ENCODE data around the gene XDH. TPM values are rescaled to one million over a fixed set of nuclear protein-coding genes. Genes with fewer than 3 reads are reported as not detected.

The XDH gene
- total and polyA plus RNA-seq, 8 donors, result 0.14 to 1.3 (median 0.51) TPM

DNA sequence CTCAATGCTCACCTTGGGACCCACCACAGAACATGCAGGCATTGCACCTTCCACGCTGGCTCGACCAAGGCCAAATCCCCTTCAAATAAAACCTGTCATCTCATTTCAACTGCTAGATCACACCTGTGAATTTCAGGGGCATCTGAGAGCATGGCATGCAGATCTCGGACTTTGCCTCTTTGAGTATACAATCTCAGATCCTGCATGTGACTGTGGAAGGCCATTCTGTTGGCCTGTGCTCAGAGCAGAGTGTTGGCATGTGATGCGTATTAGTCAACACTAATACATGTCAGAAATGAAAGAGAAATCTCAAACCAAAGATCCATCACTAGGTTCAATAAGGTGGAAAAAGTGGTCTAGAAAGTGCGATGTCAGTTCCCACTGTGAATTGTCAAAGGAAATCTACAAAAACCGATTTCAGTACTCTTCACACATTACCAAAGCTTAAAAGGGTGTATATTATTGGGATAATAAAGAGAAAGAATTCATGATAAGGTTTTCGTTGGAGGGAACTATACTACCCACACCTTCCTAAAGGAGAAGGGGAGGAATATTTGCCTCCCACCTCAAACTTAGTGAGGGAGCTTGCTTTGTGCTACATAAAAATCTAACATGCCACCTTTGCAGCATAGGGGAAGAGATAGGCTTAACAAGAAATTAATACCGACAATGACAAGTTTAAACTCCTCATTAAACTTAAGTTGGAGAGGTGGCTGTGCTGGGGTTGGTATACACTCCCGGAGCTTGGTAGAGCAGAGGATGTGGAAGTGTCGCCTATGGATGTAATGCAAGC lies 7.8 kb downstream of the XDH start:
- 83 to 86% methylated on average over 10 of the region's 10 CpGs for WGBS, 2 donors
- intact Hi-C loops (cut with DNase I), result no loop called here

DNA sequence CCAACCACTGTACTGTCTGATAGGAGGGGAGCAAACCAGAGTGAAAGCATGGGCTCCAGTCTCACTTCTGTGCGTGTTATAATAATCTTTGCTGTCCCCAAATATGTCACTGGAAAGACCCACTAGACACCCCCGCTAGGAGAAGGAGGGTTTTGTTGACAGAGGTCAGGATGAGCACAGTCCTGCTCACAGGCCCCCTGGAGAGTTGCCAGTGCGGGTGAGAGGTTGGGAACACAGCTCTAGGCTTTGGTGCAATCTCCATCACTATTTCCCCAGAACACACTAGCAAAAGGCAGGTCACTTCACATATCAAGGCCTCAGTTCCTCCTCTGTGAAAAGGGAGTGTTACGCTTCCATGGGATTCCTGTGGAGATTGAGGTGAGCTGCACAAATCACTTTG lies 9.7 kb downstream of the XDH start:
- Histone ChIP-seq H3K9me3 (no peaks in the 10 kb centered on the region), H3K4me3 (no peak overlapping the region), H3K4me1 (no peaks in the 10 kb centered on the region), H3K27me3 (no peaks in the 10 kb centered on the region), H3K36me3 (no peaks in the 10 kb centered on the region), H3K27ac (no peak overlapping the region)
- DNase-seq (no peak), FAIRE-seq (no peak), ATAC-seq (no peak)
- intact Hi-C loops (cut with DNase I), result no loop called here
- 86 to 92% methylated on average over 4 of the region's 4 CpGs for WGBS, 2 donors
- TF ChIP-seq, protein P1, sequence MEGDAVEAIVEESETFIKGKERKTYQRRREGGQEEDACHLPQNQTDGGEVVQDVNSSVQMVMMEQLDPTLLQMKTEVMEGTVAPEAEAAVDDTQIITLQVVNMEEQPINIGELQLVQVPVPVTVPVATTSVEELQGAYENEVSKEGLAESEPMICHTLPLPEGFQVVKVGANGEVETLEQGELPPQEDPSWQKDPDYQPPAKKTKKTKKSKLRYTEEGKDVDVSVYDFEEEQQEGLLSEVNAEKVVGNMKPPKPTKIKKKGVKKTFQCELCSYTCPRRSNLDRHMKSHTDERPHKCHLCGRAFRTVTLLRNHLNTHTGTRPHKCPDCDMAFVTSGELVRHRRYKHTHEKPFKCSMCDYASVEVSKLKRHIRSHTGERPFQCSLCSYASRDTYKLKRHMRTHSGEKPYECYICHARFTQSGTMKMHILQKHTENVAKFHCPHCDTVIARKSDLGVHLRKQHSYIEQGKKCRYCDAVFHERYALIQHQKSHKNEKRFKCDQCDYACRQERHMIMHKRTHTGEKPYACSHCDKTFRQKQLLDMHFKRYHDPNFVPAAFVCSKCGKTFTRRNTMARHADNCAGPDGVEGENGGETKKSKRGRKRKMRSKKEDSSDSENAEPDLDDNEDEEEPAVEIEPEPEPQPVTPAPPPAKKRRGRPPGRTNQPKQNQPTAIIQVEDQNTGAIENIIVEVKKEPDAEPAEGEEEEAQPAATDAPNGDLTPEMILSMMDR (IDR thresholded peaks at IDR 0.05), result no peak

More for the DNA sequence above, 7.8 kb downstream of the XDH start:
- FAIRE-seq, result no peak
- Histone ChIP-seq H3K9me3 (no peaks in the 10 kb centered on the region), H3K27me3 (no peaks in the 10 kb centered on the region), H3K4me1 (no peaks in the 10 kb centered on the region), H3K4me3 (no peak overlapping the region), H3K36me3 (no peaks in the 10 kb centered on the region), H3K27ac (no peak overlapping the region)
- no peak for ATAC-seq
- TF ChIP-seq, protein P1 (IDR thresholded peaks at IDR 0.05), result no peak
- no peak for DNase-seq

DNA sequence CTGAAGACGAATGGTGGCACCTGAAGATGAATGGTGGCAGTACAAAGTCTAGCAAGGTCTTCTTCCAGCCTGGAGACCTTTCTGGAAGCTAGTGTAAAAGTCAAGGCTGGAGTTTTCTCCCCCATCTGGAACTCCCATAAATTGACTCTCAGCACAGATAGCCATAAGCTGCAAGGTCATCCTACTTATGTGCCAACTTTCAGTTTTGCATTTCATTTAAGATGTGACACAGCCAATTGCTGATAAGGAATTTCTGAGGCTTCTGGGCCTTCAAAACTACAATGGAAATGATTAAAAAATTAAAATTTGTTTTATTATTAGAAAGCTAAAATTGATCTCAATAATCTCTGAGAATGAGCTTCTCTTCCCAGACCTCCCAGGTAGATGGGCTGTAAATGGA lies 10.2 kb downstream of the XDH start:
- no peak for DNase-seq
- Histone ChIP-seq H3K27ac (no peak overlapping the region), H3K4me1 (no peaks in the 10 kb centered on the region), H3K4me3 (no peak overlapping the region), H3K36me3 (no peaks in the 10 kb centered on the region), H3K9me3 (no peaks in the 10 kb centered on the region), H3K27me3 (no peaks in the 10 kb centered on the region)
- intact Hi-C loops (cut with DNase I), result no loop called here
- TF ChIP-seq, protein P1 (IDR thresholded peaks at IDR 0.05), result no peak
- peak in 1 of 4 donors; percentile 48 for ATAC-seq
- FAIRE-seq, result no peak
- WGBS, 2 donors, result 60 to 75% methylated on average over 1 of the region's 1 CpG

DNA sequence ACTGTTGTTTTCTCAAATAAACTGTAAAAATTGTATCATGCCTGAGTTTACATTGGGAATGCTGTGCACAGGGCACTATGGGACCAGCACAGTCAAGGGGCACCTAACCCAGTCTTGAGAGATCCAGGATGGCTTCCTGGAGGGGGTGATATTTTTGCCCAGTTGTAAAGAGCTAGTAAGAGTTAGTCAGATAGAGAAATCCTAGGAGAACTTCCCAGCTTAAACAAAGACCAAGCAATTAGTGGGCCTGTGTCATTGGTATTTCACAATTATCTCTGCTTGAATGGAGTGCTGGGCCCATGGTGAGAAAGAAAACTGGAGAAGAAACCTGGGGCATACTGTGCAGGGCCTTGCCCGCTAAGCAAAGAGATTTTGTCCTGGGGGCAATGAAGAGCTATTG lies 12.2 kb downstream of the XDH start:
- Histone ChIP-seq H3K4me3 (no peak overlapping the region), H3K4me1 (no peaks in the 10 kb centered on the region), H3K27me3 (no peaks in the 10 kb centered on the region), H3K9me3 (no peaks in the 10 kb centered on the region), H3K36me3 (no peaks in the 10 kb centered on the region), H3K27ac (no peak overlapping the region)
- intact Hi-C loops (cut with DNase I), result no loop called here
- 93 to 100% methylated on average over 1 of the region's 1 CpG for WGBS, 2 donors
- no peak for ATAC-seq
- no peak for DNase-seq
- TF ChIP-seq, protein P1 (IDR thresholded peaks at IDR 0.05), result no peak
- FAIRE-seq, result no peak

DNA sequence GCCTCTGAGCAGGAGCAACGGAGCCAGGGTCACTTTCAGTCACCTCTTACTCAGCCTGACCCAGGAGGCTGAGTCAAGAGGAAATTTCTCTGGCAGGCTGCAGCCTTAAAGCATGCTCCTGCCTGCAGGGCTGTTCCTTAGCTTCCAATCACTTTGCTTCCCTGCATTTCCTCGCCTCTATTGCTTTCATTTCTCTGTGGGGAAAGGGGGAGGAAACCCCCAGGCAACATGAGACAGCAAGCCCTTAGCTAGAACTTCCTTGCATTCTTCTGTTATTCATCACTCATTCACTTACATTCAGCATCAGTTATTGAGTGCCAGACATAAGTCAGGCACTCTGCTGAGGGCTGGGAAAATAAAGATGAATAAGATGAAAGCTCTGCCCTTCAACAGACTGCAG lies 13.0 kb downstream of the XDH start:
- H3K36me3 ChIP-seq, result no peaks in the 10 kb centered on the region
- FAIRE-seq (no peak), DNase-seq (no peak), ATAC-seq (no peak)
- intact Hi-C loops (cut with DNase I), result no loop called here
- WGBS, 2 donors, result 73 to 83% methylated on average over 2 of the region's 2 CpGs
- H3K27me3 ChIP-seq, result no peaks in the 10 kb centered on the region
- TF ChIP-seq, protein P1 (IDR thresholded peaks at IDR 0.05), result no peak
- no peaks in the 10 kb centered on the region for H3K4me1 ChIP-seq
- no peak overlapping the region for H3K4me3 ChIP-seq
- H3K27ac ChIP-seq, result no peak overlapping the region
- H3K9me3 ChIP-seq, result no peaks in the 10 kb centered on the region

Measured in pancreas (tissue), 10 donors.